ENCODE results near the gene SEC63.

DNA sequence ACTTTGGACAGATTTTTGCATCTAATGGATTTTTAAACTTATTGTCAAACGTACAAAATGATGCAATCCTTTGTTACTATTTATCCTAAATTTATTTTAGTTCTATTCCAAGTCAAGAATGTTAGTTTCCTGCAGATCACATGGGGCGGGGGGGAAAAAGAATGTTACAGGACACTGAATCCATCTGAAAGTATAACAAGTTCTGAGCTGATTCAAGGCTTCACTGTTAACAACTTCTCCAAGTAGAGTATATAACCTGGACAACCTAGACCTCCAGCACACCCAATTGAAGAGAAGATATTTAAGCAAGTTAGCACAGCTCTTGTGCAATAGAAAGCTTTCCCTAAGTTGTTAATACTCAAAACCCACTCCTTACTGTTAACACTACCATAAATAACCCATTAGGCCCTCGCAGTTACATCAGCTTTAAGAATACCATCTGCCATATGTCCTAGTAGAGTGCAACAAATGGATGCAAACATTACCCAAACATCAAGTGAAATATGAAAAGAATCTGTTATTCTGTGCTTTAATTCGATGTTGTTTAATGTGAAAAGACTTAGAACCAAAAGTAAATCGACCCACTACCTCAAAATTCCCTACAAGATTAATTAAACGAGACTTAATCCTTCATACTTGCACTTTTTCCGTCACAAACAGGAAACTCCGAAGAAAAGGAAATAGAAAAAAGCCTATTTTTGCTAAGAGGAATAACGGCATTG, 1.3 kb downstream of the SEC63 start:
- TF ChIP-seq, protein P1, sequence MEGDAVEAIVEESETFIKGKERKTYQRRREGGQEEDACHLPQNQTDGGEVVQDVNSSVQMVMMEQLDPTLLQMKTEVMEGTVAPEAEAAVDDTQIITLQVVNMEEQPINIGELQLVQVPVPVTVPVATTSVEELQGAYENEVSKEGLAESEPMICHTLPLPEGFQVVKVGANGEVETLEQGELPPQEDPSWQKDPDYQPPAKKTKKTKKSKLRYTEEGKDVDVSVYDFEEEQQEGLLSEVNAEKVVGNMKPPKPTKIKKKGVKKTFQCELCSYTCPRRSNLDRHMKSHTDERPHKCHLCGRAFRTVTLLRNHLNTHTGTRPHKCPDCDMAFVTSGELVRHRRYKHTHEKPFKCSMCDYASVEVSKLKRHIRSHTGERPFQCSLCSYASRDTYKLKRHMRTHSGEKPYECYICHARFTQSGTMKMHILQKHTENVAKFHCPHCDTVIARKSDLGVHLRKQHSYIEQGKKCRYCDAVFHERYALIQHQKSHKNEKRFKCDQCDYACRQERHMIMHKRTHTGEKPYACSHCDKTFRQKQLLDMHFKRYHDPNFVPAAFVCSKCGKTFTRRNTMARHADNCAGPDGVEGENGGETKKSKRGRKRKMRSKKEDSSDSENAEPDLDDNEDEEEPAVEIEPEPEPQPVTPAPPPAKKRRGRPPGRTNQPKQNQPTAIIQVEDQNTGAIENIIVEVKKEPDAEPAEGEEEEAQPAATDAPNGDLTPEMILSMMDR (IDR thresholded peaks at IDR 0.05), result no peak
- TF ChIP-seq RFX5 (IDR thresholded peaks at IDR 0.05; ENCODE audit: low read length) (no peak), POLR2AphosphoS5 (IDR thresholded peaks at IDR 0.05; ENCODE audit: low read depth, low read length) (no peak), GABPA (IDR thresholded peaks at IDR 0.05; ENCODE audit: low read depth) (no peak), EP300 (IDR thresholded peaks at IDR 0.05; ENCODE audit: borderline replicate concordance in 1 of 2, low read depth in 1 of 2, low read length in 1 of 2) (no peak), ELF1 (IDR thresholded peaks at IDR 0.05) (no peak), RXRA (IDR thresholded peaks at IDR 0.05; ENCODE audit: borderline replicate concordance, low read depth) (no peak), FOXM1 (IDR thresholded peaks at IDR 0.05; ENCODE audit: low read depth) (no peak), TCF12 (IDR thresholded peaks at IDR 0.05) (no peak), RAD21 (IDR thresholded peaks at IDR 0.05; ENCODE audit: low read length) (no peak), TAF1 (IDR thresholded peaks at IDR 0.05; ENCODE audit: borderline replicate concordance, low read depth, low read length) (no peak)
- TF ChIP-seq, protein P2, sequence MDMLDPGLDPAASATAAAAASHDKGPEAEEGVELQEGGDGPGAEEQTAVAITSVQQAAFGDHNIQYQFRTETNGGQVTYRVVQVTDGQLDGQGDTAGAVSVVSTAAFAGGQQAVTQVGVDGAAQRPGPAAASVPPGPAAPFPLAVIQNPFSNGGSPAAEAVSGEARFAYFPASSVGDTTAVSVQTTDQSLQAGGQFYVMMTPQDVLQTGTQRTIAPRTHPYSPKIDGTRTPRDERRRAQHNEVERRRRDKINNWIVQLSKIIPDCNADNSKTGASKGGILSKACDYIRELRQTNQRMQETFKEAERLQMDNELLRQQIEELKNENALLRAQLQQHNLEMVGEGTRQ (IDR thresholded peaks at IDR 0.05; ENCODE audit: borderline replicate concordance, low read depth, low read length), result no peak

Measured in SK-N-SH (cell line).